ENCODE measurements around the gene RADIL. TPM values are rescaled to one million over a fixed set of nuclear protein-coding genes. Genes with fewer than 3 reads are reported as not detected.

The RADIL gene
- total RNA-seq, 1 experiment from 2014 or later, result not detected

DNA sequence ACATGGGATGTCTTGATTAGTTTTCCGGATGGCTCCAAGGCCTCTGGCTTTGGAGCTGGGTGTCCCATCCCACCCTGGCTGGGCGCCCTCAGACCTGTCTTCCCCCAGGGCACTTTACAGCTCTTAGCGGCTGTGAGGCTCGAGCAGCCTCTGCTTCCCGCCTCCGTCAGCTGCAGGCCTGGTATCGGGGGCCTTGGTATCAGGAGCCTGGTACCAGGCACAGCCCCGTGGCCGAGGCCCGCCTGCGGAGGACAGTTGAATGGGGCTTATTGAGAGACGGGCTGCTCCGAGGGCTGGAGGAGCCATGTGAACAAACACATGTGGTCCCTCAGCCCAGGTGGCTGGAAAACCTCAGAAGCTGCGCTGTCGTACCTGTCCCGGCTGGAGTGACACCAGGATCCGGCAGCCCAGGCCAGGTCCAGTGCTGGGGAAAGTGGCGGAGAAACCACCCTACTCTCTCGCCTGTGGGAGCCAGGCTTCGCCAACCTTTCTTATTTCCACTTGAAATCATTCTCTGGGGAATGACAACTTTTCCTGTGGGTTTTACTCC is 132.0 kb downstream of the RADIL start:
- H3K9me3 Mint-ChIP-seq (ENCODE audit: unreplicated experiment), result no peaks in the 10 kb centered on the region
- H3K27me3 Mint-ChIP-seq (ENCODE audit: insufficient read depth, unreplicated experiment), result no peaks in the 10 kb centered on the region
- intact Hi-C loops (cut with micrococcal nuclease), result no loop called here
- no peaks in the 10 kb centered on the region for H3K4me1 Mint-ChIP-seq (ENCODE audit: insufficient read depth, unreplicated experiment)
- no TSS peak for BruUV-seq (replicated peaks)
- H3K4me3 Mint-ChIP-seq (ENCODE audit: unreplicated experiment), result no peak overlapping the region
- no peak for DNase-seq (ENCODE audit: unreplicated experiment)
- TF ChIP-seq, protein P1, sequence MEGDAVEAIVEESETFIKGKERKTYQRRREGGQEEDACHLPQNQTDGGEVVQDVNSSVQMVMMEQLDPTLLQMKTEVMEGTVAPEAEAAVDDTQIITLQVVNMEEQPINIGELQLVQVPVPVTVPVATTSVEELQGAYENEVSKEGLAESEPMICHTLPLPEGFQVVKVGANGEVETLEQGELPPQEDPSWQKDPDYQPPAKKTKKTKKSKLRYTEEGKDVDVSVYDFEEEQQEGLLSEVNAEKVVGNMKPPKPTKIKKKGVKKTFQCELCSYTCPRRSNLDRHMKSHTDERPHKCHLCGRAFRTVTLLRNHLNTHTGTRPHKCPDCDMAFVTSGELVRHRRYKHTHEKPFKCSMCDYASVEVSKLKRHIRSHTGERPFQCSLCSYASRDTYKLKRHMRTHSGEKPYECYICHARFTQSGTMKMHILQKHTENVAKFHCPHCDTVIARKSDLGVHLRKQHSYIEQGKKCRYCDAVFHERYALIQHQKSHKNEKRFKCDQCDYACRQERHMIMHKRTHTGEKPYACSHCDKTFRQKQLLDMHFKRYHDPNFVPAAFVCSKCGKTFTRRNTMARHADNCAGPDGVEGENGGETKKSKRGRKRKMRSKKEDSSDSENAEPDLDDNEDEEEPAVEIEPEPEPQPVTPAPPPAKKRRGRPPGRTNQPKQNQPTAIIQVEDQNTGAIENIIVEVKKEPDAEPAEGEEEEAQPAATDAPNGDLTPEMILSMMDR (IDR thresholded peaks at IDR 0.05; ENCODE audit: unreplicated experiment), result no peak
- ChIA-PET POLR2A (interaction anchor here (0.7 to 1.0 kb wide), 2 partner anchors 24 to 76 kb away, joined by 4 to 6 read pairs; partner anchors contain the start of gene AP5Z1), CTCF (interaction anchor here (0.7 kb wide), 1 partner anchor 103 kb away, joined by 3 read pairs; no protein-coding TSS in a partner anchor)
- H3K36me3 Mint-ChIP-seq (ENCODE audit: insufficient read depth, unreplicated experiment), result peaks cover 74% of the 10 kb centered on the region
- H3K27ac Mint-ChIP-seq (ENCODE audit: low read depth, unreplicated experiment), result peak overlapping the region; percentile 12

DNA sequence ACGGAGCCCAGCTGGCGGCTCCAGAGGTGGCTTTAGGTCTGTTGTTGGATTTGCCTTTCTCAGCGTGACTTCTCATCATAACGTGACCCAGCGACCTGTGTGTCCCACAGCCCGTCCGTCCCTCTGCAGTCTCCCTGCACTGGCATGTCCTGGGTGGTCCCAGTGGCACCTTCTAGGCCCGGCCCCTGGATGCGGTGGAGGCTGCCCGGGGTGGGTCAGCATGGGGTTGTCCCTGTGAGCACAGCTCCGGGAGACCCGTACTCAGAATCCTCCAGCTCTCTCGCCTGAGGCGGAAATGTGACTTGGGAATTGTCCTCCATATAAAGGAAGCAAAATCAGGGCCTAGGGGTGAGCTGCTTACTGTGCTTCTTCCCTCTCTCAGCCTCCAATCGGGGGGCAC is 133.7 kb downstream of the RADIL start:
- ChIA-PET POLR2A (no interaction called here), CTCF (interaction anchor here (0.7 kb wide), 1 partner anchor 24 kb away, joined by 3 read pairs; no protein-coding TSS in a partner anchor)
- TF ChIP-seq, protein P1 (IDR thresholded peaks at IDR 0.05; ENCODE audit: unreplicated experiment), result no peak
- no TSS peak for BruUV-seq (replicated peaks)
- H3K4me1 Mint-ChIP-seq (ENCODE audit: insufficient read depth, unreplicated experiment), result peaks cover 4% of the 10 kb centered on the region
- H3K27me3 Mint-ChIP-seq (ENCODE audit: insufficient read depth, unreplicated experiment), result no peaks in the 10 kb centered on the region
- no peaks in the 10 kb centered on the region for H3K9me3 Mint-ChIP-seq (ENCODE audit: unreplicated experiment)
- peaks cover 64% of the 10 kb centered on the region for H3K36me3 Mint-ChIP-seq (ENCODE audit: insufficient read depth, unreplicated experiment)
- DNase-seq (ENCODE audit: unreplicated experiment), result no peak
- no peak overlapping the region for H3K27ac Mint-ChIP-seq (ENCODE audit: low read depth, unreplicated experiment)
- intact Hi-C loops (cut with micrococcal nuclease), result no loop called here
- no peak overlapping the region for H3K4me3 Mint-ChIP-seq (ENCODE audit: unreplicated experiment)

DNA sequence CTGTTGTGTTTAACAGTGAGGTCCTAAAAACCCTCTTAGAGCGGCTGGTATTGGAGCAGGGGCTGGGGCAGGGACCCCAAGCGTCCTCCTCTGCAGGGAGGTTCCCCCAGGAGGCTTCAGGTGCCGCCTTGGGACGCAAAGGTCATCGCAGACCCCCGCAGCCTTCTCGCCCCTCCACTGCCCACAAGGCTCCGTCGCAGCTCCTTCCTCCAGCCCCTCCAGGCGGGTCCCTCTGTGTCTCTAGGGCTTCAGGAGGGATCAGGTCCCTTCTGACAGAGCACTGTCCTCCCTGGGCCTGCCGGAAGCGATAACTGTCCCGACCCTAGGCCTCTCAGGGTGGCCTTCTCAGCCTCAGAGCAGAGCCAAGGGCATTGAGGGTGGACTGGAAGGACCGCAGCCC is 134.2 kb downstream of the RADIL start:
- BruUV-seq (replicated peaks), result no TSS peak
- Mint-ChIP-seq H3K9me3 (ENCODE audit: unreplicated experiment) (no peaks in the 10 kb centered on the region), H3K27me3 (ENCODE audit: insufficient read depth, unreplicated experiment) (no peaks in the 10 kb centered on the region), H3K27ac (ENCODE audit: low read depth, unreplicated experiment) (peak overlapping the region; percentile 73), H3K36me3 (ENCODE audit: insufficient read depth, unreplicated experiment) (peaks cover 63% of the 10 kb centered on the region), H3K4me3 (ENCODE audit: unreplicated experiment) (no peak overlapping the region), H3K4me1 (ENCODE audit: insufficient read depth, unreplicated experiment) (peaks cover 4% of the 10 kb centered on the region)
- intact Hi-C loops (cut with micrococcal nuclease), result no loop called here
- ChIA-PET CTCF (no interaction called here), POLR2A (no interaction called here)
- no peak for DNase-seq (ENCODE audit: unreplicated experiment)
- TF ChIP-seq, protein P1 (IDR thresholded peaks at IDR 0.05; ENCODE audit: unreplicated experiment), result no peak

Small RNA genes lying within 50 kb of the gene (microRNA-seq; reads per million reads assigned to microRNA genes)
- not detected for gene MIR4656

Other genes starting within 250 kb of the RADIL start
- 37.7 and 43.8 TPM in 2 replicates for gene FOXK1, start 201.4 kb downstream of the RADIL start, total RNA-seq (2022)
- 26.5 and 35.0 TPM in 2 replicates for gene AP5Z1, start 108.1 kb downstream of the RADIL start, total RNA-seq (2022)
- not detected in 2 replicates for gene PAPOLB, start 21.7 kb downstream of the RADIL start, total RNA-seq (2022)
- gene MMD2, start 75.5 kb upstream of the RADIL start, total RNA-seq (2022), result not detected in 2 replicates
- gene RBAK, start 162.1 kb upstream of the RADIL start, total RNA-seq (2022), result 14.4 and 14.6 TPM in 2 replicates

Data from MCF 10A (cell line).